ENCODE data around the gene LDHAL6B. TPM values are rescaled to one million over a fixed set of nuclear protein-coding genes. Genes with fewer than 3 reads are reported as not detected.
"Not testable (repeated sequence)": the region's sequence is repeated elsewhere in the genome, so short reads cannot be mapped to it uniquely, and the experiment has no call there.

LDHAL6B gene
- not detected in 2 replicates for total RNA-seq (2014; rRNA removed; shearing (Covaris generic))
- not detected in 2 replicates for polyA plus RNA-seq (2015; cell fraction: cytosol; rRNA removed)
- polyA plus RNA-seq (2015; cell fraction: nucleus; rRNA removed): not detected in 2 replicates

GRCh38 chr15:59206623-59207183, at the start of gene LDHAL6B:
TSS of gene LDHAL6B (plus strand) at chr15:59206843. CDS start at chr15:59206941, 98 bp downstream.
- DNase-seq (ENCODE audit: low read depth, low spot score): no peak
- in situ Hi-C loops (cut with HindIII; ENCODE audit: low pct_unique_long_range_greater_than_20kb, low sequenced_read_pairs): no loop called here

DNA sequence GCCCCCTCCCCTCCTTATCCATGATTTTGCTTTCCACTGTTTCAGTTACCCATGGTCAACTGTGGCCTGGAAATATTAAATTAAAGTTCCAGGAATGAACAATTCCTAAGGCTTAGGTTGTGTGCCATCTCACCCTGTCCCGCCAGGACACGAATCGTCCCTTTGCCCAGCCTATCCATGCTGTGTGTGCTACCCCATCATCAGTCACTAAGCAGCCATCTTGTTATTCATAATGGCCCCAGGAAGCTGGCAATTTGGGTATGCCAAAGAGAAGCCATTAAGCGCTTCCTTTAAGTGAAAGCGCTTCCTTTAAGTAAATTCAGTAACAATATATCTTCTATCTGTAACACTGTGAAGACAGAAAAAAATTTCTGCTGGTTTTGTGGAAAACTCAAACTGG, 49.2 kb upstream of the LDHAL6B start:
- no peak for DNase-seq (ENCODE audit: low read depth, low spot score)
- in situ Hi-C loops (cut with HindIII; ENCODE audit: low pct_unique_long_range_greater_than_20kb, low sequenced_read_pairs): no loop called here

GRCh38 chr15:59157840-59158700, 48.6 kb upstream of the LDHAL6B start:
- no peak for DNase-seq (ENCODE audit: low read depth, low spot score)
- in situ Hi-C loops (cut with HindIII; ENCODE audit: low pct_unique_long_range_greater_than_20kb, low sequenced_read_pairs): no loop called here

DNA sequence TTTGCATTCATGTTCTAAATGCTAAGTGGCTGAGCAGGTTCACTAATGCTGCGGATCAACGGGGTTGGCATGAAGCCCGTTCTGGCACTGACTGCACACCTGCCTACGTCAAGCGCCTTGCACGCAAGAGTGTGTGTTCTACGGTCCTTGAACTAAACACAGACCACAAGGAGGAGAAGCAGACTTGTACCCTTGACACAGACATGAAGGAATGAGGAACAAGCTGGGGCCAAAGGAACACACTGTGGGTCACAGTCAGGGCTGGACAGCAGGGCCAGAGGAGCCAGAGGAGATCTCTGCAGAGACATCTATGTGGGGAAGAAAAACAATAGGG, 48.0 kb upstream of the LDHAL6B start:
- in situ Hi-C loops (cut with HindIII; ENCODE audit: low pct_unique_long_range_greater_than_20kb, low sequenced_read_pairs): no loop called here
- DNase-seq (ENCODE audit: low read depth, low spot score): no peak

GRCh38 chr15:59159210-59159609, 47.4 kb upstream of the LDHAL6B start:
- in situ Hi-C loops (cut with HindIII; ENCODE audit: low pct_unique_long_range_greater_than_20kb, low sequenced_read_pairs): no loop called here
- no peak for DNase-seq (ENCODE audit: low read depth, low spot score)

DNA sequence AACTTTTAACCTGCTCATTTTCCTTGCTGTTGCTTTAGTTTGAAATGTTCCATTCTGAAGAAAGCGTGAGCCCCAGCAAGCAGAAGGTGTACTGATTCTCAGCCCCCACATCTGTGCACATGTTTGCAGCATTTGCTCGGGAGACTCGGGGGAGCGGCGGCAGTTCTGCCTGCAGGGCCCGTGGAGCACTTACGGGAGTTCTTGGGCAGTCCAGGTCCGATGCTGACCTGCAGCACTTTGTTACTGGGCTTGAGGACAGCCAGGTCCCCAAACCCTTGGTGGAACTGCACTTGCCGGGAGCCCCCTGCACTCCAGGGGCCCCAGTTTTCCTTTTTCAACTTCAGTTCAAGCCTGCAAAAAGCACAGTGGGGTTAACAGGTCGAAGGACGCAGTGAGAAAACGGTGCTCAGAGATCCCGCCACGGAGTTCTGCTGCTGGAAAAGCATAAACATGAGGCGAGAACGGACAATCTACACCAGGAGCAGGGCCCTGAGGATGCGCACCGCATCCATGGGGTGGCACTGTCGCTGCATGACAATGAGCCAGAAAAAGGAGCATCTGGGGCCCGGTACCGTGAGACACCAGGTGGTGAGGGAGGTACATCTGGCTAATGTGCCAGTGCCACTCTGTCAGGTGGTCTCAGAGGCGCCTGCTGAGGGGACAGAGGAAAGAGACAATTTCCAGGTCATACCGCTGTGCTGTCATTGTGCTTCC, 45.6 kb upstream of the LDHAL6B start:
- in situ Hi-C loops (cut with HindIII; ENCODE audit: low pct_unique_long_range_greater_than_20kb, low sequenced_read_pairs): no loop called here
- peak; percentile 51 for DNase-seq (ENCODE audit: low read depth, low spot score)

DNA sequence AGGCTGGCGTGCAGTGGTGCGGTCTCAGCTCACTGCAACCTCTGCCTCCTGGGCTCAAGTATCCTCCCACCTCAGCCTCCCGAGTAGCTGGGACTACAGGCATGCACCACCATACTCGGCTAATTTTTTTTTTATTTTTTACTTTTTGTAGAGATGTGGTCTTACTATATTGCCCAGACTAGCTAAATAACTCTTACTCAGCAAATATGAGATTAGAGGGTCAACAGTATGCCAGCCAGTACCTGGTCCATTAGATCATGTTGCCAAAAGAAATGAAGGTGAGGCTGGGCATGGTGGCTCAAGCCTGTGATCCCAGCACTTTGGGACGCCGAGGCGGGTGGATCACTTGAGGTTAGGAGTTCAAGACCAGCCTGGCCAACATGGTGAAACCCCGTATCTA, 44.6 kb upstream of the LDHAL6B start:
- in situ Hi-C loops (cut with HindIII; ENCODE audit: low pct_unique_long_range_greater_than_20kb, low sequenced_read_pairs); DNase-seq (ENCODE audit: low read depth, low spot score): not testable (repeated sequence)

DNA sequence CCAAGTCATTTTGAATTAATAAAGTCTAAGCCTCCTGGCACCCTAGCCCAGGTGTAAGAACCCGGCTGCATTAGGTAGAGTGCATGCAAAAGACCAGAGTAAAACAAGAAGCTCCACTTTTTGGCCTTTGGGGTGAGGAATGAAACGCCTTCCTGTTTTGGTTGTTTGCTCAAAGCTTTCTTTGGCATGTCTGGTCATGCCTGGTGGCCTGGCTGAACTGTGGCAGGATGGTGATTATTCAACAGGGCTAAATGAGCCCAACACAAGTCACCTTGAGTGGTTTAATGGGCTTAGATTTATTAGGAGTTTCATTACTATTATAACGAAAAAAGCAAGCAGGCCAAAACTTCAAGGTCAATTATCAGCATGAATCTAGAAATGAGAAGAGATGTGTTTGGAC, 40.9 kb upstream of the LDHAL6B start:
- in situ Hi-C loops (cut with HindIII; ENCODE audit: low pct_unique_long_range_greater_than_20kb, low sequenced_read_pairs): no loop called here
- DNase-seq (ENCODE audit: low read depth, low spot score): no peak

DNA sequence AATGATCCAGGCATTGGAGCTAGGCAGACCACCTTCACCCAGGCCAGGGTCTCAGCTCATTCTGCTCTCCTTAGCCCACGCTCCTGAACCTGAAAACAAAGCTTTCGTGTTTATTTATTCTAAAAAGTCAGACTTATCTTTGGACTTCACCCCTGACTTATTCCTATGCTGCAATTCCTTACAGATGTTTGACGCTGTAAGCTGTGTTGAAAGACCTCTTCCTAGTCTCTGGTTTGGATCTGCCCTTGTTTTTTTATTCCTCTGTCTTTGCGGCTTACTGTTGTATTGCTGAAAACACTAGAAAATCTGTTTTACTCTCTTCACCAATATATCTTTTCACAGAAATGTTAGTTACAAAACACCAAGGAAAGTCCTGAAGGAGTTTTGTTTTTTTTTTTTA, 40.5 kb upstream of the LDHAL6B start:
- in situ Hi-C loops (cut with HindIII; ENCODE audit: low pct_unique_long_range_greater_than_20kb, low sequenced_read_pairs): no loop called here
- DNase-seq (ENCODE audit: low read depth, low spot score): no peak

DNA sequence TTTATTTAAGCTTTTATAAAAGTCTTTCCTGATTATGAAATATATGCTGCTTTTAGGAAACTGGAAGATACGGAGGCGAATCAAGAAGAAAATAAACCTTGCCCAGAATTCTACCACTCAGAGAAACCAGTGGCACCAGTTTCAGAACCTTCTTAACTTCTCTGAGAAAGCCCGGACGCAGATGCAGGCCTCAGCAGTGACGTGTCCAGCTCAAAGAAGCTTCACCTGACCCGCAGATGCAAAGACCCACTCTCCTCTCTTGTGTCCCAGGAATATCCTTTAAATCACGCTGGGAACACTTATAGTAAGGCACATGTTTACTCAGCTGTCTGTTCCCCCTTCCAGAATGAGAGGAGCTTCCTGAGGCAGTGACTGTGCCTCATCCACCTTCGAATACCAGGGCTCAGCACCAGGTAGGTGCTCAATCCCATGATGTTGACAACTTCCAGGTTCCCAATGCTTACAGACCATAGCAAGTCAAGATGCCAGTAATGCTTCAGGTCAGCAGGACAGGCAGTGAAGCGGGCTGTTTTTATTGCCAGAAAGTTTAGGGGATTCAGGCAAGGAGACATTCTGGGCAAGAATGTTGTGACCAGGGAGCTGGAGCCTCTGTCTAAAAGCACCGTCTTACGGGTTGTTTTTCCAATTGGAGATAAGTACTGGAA, 39.9 kb upstream of the LDHAL6B start:
- no peak for DNase-seq (ENCODE audit: low read depth, low spot score)
- in situ Hi-C loops (cut with HindIII; ENCODE audit: low pct_unique_long_range_greater_than_20kb, low sequenced_read_pairs): no loop called here

DNA sequence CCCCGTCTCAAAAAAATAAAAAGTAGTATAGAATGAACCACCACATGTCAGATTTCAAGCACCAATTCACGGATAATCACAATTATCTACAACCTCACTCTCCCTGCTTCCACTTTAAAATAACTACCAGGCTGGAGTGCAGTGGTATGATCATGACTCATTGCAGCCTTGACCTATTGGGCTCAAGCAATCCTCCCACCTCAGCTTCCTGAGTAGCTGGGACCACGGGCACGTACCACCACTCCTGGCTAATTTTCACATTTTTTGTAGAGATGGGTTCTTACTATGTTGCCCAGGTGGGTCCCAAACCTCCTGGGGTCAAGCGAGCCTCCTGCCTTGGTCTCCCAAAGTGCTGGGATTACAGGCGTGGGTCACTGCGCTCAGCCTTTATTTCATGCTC, 38.1 kb upstream of the LDHAL6B start:
- DNase-seq (ENCODE audit: low read depth, low spot score): peak; percentile 17
- in situ Hi-C loops (cut with HindIII; ENCODE audit: low pct_unique_long_range_greater_than_20kb, low sequenced_read_pairs): no loop called here

- DNase-seq (ENCODE audit: low read depth, low spot score): peak; percentile 27
- in situ Hi-C loops (cut with HindIII; ENCODE audit: low pct_unique_long_range_greater_than_20kb, low sequenced_read_pairs): no loop called here
Observed at GRCh38 chr15:59169251-59169708, 37.4 kb upstream of the LDHAL6B start.

DNA sequence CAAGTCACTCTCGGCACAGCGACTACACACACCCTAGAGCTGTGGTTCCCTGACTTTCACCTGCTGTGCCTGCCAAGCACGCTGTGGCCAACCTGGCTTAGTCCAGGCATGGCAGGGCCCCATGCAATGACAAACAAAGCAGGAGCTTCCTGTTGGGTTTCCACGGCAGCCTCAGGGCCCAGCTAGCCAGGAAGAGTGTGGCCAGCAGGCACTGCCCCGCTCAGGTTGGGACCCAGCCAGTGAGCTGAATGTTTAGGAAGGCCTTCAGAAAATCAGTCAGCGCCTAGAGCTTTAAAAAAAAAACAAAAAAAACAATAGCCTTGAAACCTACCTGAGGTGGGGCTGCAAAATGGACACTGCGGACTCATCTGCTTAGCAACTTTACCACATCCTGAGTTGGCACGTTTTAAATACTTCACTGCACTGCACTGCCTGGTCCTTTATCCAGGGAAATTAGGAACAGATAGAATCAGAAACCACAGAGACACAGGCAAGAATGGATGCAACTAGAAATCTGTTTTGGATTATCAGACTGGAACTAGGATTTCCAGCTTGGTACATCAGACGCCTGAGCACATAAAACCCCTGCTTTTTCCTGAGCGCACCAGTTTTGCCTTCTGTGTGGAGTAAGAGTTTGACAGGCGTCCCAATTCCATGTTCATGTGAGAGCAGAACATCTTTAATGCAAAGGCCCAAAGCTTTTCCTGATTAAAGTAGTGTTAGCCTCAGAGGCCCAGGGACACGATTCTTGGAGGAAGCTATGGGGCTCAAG, 36.2 kb upstream of the LDHAL6B start:
- in situ Hi-C loops (cut with HindIII; ENCODE audit: low pct_unique_long_range_greater_than_20kb, low sequenced_read_pairs): no loop called here
- no peak for DNase-seq (ENCODE audit: low read depth, low spot score)

GRCh38 chr15:59171067-59171397, 35.6 kb upstream of the LDHAL6B start:
- in situ Hi-C loops (cut with HindIII; ENCODE audit: low pct_unique_long_range_greater_than_20kb, low sequenced_read_pairs): no loop called here
- no peak for DNase-seq (ENCODE audit: low read depth, low spot score)

GRCh38 chr15:59172289-59172901, 34.2 kb upstream of the LDHAL6B start:
- in situ Hi-C loops (cut with HindIII; ENCODE audit: low pct_unique_long_range_greater_than_20kb, low sequenced_read_pairs): no loop called here

DNA sequence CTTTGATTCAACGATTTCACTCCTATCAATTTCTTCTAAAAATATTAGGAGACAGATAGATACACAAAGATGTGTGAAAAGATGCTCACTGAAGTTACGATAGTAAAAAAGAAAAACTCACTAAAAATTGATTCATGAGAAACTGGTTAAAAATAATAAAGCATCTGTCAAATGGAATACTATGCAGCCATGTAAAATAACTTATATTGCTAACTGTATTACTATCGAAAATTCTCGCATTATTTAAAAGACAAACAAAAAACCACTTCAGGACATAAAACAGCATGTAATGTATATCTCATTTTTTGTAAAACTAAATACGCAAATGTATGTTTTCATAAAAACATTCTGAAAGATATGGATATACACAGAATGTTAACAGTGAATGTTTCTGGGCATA, 33.4 kb upstream of the LDHAL6B start:
- DNase-seq (ENCODE audit: low read depth, low spot score): no peak
- in situ Hi-C loops (cut with HindIII; ENCODE audit: low pct_unique_long_range_greater_than_20kb, low sequenced_read_pairs): no loop called here

More at GRCh38 chr15:59172289-59172901, 34.2 kb upstream of the LDHAL6B start:
- DNase-seq (ENCODE audit: low read depth, low spot score): peak; percentile 59

Data from SK-MEL-5 (cell line).